Measurements from ENCODE around the gene ZNF165.

DNA sequence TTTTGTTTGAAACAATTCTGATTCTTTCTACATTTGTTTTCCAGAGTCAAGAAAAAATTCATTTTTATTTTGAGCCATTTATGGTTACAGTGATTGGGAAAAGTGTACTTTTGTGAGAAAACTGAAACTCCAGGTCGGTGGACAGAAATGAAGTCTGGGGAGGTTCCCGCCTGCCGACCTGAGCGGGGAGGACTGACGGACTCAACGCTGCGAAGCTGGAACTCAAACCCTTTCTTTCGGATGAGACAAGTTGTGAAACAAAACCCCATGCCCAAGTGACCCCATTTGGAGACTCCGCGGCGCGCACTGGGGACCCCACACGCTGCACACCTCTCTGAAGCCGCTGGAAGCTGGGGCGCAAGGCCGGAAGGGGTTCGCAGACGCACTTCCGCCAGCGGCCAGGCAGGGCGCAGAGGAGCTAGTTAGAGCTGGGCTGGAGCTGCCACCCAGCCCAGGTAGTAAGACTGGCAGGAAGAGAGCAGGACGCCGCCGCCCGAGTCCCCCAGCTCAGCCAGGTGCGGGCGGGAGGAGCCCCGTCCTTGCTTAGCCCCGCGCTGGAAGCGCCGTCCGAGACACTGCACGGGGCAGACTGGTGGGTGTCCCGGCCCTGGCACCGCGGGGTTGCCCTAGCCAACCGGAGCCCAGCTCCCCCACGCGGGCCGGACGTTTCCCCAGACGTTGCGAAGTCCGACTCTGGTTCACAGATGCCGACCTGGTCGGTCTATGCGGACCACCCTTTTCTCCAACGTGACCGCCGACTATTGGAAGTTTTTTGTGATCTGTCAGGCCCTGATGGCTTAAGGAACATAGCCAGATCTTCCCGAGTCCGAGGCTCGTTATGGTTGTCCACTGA is 24.2 kb downstream of the ZNF165 start:
- TF ChIP-seq POLR2A (IDR thresholded peaks at IDR 0.05; ENCODE audit: low read depth, low read length) (peak; percentile 75), CTCF (IDR thresholded peaks at IDR 0.05; ENCODE audit: extremely low read depth in 1 of 2, insufficient read depth in 1 of 2, low read depth in 1 of 2, low read length in 2 of 2) (peak; percentile 29 to 55)

All from endothelial cell of umbilical vein (primary cell).